ENCODE results near the gene TMEM255B. TPM values are rescaled to one million over a fixed set of nuclear protein-coding genes. Genes with fewer than 3 reads are reported as not detected.
"Not testable (repeated sequence)": the region's sequence is repeated elsewhere in the genome, so short reads cannot be mapped to it uniquely, and the experiment has no call there.

The TMEM255B gene
- total and polyA plus RNA-seq, 2 donors (not counting 3 experiments of a cell fraction or from before 2014, with no cell fraction given), result 105 to 121 TPM

GRCh38 chr13:113724780-113725315, 34.2 kb upstream of the TMEM255B start:
- Histone ChIP-seq H3K4me3 (replicated peaks in 1 of 3; ENCODE audit: insufficient read depth in 1 of 3, low read depth in 1 of 3, low read length in 3 of 3) (peak overlapping the region in 1 of 3 experiments; percentile 23), H3K36me3 (ENCODE audit: control insufficient read depth in 2 of 2, extremely low read depth in 1 of 2, insufficient read depth in 2 of 2, low read length in 2 of 2) (no peaks in the 10 kb centered on the region), H3K4me2 (ENCODE audit: insufficient read depth, low read length) (peak overlapping the region; percentile 1), H3K27ac (ENCODE audit: insufficient read depth, low read depth, low read length) (no peak overlapping the region), H3K79me2 (ENCODE audit: control insufficient read depth, insufficient read depth, low read length) (no peaks in the 10 kb centered on the region), H3K4me1 (ENCODE audit: control insufficient read depth, extremely low read depth, insufficient read depth, low read length) (no peaks in the 10 kb centered on the region), H3K9me1 (replicated peaks; ENCODE audit: control insufficient read depth, extremely low read depth, insufficient read depth, low read length) (no peaks in the 10 kb centered on the region), H3K9me3 (replicated peaks; ENCODE audit: control insufficient read depth, insufficient read depth, low read length) (no peaks in the 10 kb centered on the region), H2AFZ (ENCODE audit: low read depth, low read length) (peak overlapping the region; percentile 95), H3K9ac (replicated peaks; ENCODE audit: extremely low read depth, insufficient read depth, low read length) (no peak overlapping the region), H4K20me1 (replicated peaks; ENCODE audit: control insufficient read depth, extremely low read depth, insufficient read depth, low read length) (no peaks in the 10 kb centered on the region), H3K27me3 (ENCODE audit: control insufficient read depth in 2 of 2, insufficient read depth in 2 of 2, low read length in 2 of 2) (peaks cover 0 to 2% of the 10 kb centered on the region in 2 experiments)
- BruUV-seq (replicated peaks), result no TSS peak
- TF ChIP-seq FOS (IDR thresholded peaks at IDR 0.05; ENCODE audit: borderline replicate concordance, insufficient read depth, low read length) (no peak), EZH2 (IDR thresholded peaks at IDR 0.05; ENCODE audit: borderline replicate concordance, low read depth, low read length, severe bottlenecking) (no peak), CTCF (IDR thresholded peaks at IDR 0.05; ENCODE audit: extremely low read depth in 1 of 2, insufficient read depth in 1 of 2, low read depth in 1 of 2, low read length in 2 of 2) (peak; percentile 85 to 95), POLR2A (IDR thresholded peaks at IDR 0.05; ENCODE audit: low read depth, low read length) (no peak)
- DNase-seq (ENCODE audit: low read depth, low spot score) (peak; percentile 81), FAIRE-seq (peak; percentile 60)
- POLR2A ChIA-PET, result no interaction called here
- intact Hi-C loops (cut with micrococcal nuclease) (no loop called here), dilution Hi-C loops (cut with MboI; ENCODE audit: extremely low pct_ligation_motif_present, low sequenced_read_pairs) (no loop called here)
- CTCF ChIA-PET, result interaction anchor here (0.6 to 1.4 kb wide), 12 partner anchors 17 to 504 kb away, joined by 3 to 18 read pairs (median 6); partner anchors contain the start of gene GRK1

- POLR2A ChIA-PET; H3K9me3 ChIP-seq (replicated peaks; ENCODE audit: control insufficient read depth, insufficient read depth, low read length); BruUV-seq (replicated peaks); H3K36me3 ChIP-seq (ENCODE audit: control insufficient read depth in 2 of 2, extremely low read depth in 1 of 2, insufficient read depth in 2 of 2, low read length in 2 of 2); H3K27me3 ChIP-seq (ENCODE audit: control insufficient read depth in 2 of 2, insufficient read depth in 2 of 2, low read length in 2 of 2); DNase-seq (ENCODE audit: low read depth, low spot score); H2AFZ ChIP-seq (ENCODE audit: low read depth, low read length); H4K20me1 ChIP-seq (replicated peaks; ENCODE audit: control insufficient read depth, extremely low read depth, insufficient read depth, low read length); H3K4me1 ChIP-seq (ENCODE audit: control insufficient read depth, extremely low read depth, insufficient read depth, low read length); intact Hi-C loops (cut with micrococcal nuclease); H3K9me1 ChIP-seq (replicated peaks; ENCODE audit: control insufficient read depth, extremely low read depth, insufficient read depth, low read length); FAIRE-seq; dilution Hi-C loops (cut with MboI; ENCODE audit: extremely low pct_ligation_motif_present, low sequenced_read_pairs); H3K4me2 ChIP-seq (ENCODE audit: insufficient read depth, low read length); H3K27ac ChIP-seq (ENCODE audit: insufficient read depth, low read depth, low read length); H3K4me3 ChIP-seq (replicated peaks in 1 of 3; ENCODE audit: insufficient read depth in 1 of 3, low read depth in 1 of 3, low read length in 3 of 3); H3K79me2 ChIP-seq (ENCODE audit: control insufficient read depth, insufficient read depth, low read length); H3K9ac ChIP-seq (replicated peaks; ENCODE audit: extremely low read depth, insufficient read depth, low read length): not testable (repeated sequence)
- CTCF ChIA-PET, result interaction anchor here (1.0 to 1.4 kb wide), 9 partner anchors 55 to 501 kb away, joined by 5 to 18 read pairs (median 8); partner anchors contain the start of gene GRK1
These were observed 33.5 kb upstream of the TMEM255B start for GRCh38 chr13:113725329-113726105.

DNA sequence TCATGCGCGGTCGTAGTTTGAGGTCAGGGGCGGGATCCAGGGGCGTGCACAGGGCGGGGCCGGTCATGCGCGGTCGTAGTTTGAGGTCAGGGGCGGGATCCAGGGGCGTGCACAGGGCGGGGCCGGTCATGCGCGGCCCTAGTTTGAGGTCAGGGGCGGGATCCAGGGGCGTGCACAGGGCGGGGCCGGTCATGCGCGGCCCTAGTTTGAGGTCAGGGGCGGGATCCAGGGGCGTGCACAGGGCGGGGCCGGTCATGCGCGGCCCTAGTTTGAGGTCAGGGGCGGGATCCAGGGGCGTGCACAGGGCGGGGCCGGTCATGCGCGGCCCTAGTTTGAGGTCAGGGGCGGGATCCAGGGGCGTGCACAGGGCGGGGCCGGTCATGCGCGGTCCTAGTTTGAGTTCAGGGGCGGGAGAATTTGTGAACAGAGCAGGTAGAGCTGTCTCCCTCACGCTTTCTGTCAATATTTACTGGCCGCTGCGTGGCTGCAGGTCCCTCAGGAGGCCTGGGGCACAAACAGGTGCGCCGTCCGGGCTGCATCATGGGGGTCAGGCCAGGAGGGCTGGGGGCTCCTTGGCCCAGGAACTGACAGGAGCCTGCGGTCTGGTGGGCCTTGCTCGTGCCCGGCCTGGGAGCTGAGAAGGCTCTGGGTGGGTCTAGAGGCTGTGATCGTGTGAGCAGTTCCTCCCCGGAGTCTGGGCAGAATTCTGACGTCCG, 32.8 kb upstream of the TMEM255B start:
- H2AFZ ChIP-seq (ENCODE audit: low read depth, low read length); H3K4me2 ChIP-seq (ENCODE audit: insufficient read depth, low read length); dilution Hi-C loops (cut with MboI; ENCODE audit: extremely low pct_ligation_motif_present, low sequenced_read_pairs); H3K27me3 ChIP-seq (ENCODE audit: control insufficient read depth in 2 of 2, insufficient read depth in 2 of 2, low read length in 2 of 2); H3K9me3 ChIP-seq (replicated peaks; ENCODE audit: control insufficient read depth, insufficient read depth, low read length); DNase-seq (ENCODE audit: low read depth, low spot score); H4K20me1 ChIP-seq (replicated peaks; ENCODE audit: control insufficient read depth, extremely low read depth, insufficient read depth, low read length); H3K79me2 ChIP-seq (ENCODE audit: control insufficient read depth, insufficient read depth, low read length); H3K4me3 ChIP-seq (replicated peaks in 1 of 3; ENCODE audit: insufficient read depth in 1 of 3, low read depth in 1 of 3, low read length in 3 of 3); intact Hi-C loops (cut with micrococcal nuclease); H3K36me3 ChIP-seq (ENCODE audit: control insufficient read depth in 2 of 2, extremely low read depth in 1 of 2, insufficient read depth in 2 of 2, low read length in 2 of 2); BruUV-seq (replicated peaks); H3K27ac ChIP-seq (ENCODE audit: insufficient read depth, low read depth, low read length); H3K9ac ChIP-seq (replicated peaks; ENCODE audit: extremely low read depth, insufficient read depth, low read length); H3K9me1 ChIP-seq (replicated peaks; ENCODE audit: control insufficient read depth, extremely low read depth, insufficient read depth, low read length); POLR2A ChIA-PET; H3K4me1 ChIP-seq (ENCODE audit: control insufficient read depth, extremely low read depth, insufficient read depth, low read length); FAIRE-seq: not testable (repeated sequence)
- CTCF ChIA-PET, result interaction anchor here (0.6 kb wide), 1 partner anchor 74 kb away, joined by 3 read pairs; no protein-coding TSS in a partner anchor
